WTC11 (cell line): ENCODE measurements around the gene UGT1A4. TPM values are rescaled to one million over a fixed set of nuclear protein-coding genes. Genes with fewer than 3 reads are reported as not detected.

Source experiments
- ATAC-seq: fragments of 200-7000 bp; cut with Tn5 transposase; 2 replicates; pipeline ENCODE4 v1.10.0; 2021; ENCODE audit warnings: mild to moderate bottlenecking, moderate library complexity
- CTCF ChIA-PET: fragments of 300-600 bp; sonication (Branson Sonifier 250); formaldehyde crosslinking; loops from one replicate; lab custom pipeline; 2021; ENCODE audit warnings: antibody characterized with exemption; lab: Charles Lee
- POLR2A ChIA-PET: fragments of 350-600 bp; sonication (Branson Sonifier 250); formaldehyde crosslinking; loops from one replicate; lab custom pipeline; 2021; ENCODE audit warnings: antibody characterized with exemption; lab: Charles Lee
- DNase-seq: peaks from one replicate; pipeline ENCODE4 v3.0.0; 2021; ENCODE audit warnings: low spot score
- H3K27ac Mint-ChIP-seq: 2 replicates; pipeline ENCODE4 v1.8.0; 2021; ENCODE audit warnings: mixed read lengths
- H3K27me3 Mint-ChIP-seq: 2 replicates; pipeline ENCODE4 v1.8.0; 2021; ENCODE audit warnings: low read depth, mild to moderate bottlenecking, moderate library complexity, mixed read lengths
- H3K36me3 Mint-ChIP-seq: 2 replicates; pipeline ENCODE4 v1.8.0; 2021; ENCODE audit warnings: mixed read lengths
- H3K4me1 Mint-ChIP-seq: 2 replicates; pipeline ENCODE4 v1.8.0; 2022; ENCODE audit warnings: mixed read lengths
- H3K4me3 Mint-ChIP-seq: 2 replicates; pipeline ENCODE4 v1.8.0; 2021; ENCODE audit warnings: mild to moderate bottlenecking, moderate library complexity, mixed read lengths
- H3K9me3 Mint-ChIP-seq: 2 replicates; pipeline ENCODE4 v1.8.0; 2021; ENCODE audit warnings: mixed read lengths
- ATF1 ChIP-seq: sonication (generic); formaldehyde crosslinking; IDR thresholded peaks from 2 replicates; pipeline ENCODE4 v1.8.1; 2023; ENCODE audit warnings: mild to moderate bottlenecking, moderate library complexity, missing genetic modification reagents
- ATF6 ChIP-seq: sonication (generic); formaldehyde crosslinking; IDR thresholded peaks from 2 replicates; pipeline ENCODE4 v1.8.1; 2023; ENCODE audit warnings: mild to moderate bottlenecking, missing genetic modification reagents
- CTCF ChIP-seq: fragments of 200-600 bp; IDR thresholded peaks from 2 replicates; pipeline ENCODE4 v1.8.0; 2022; ENCODE audit warnings: antibody characterized with exemption
- FOXP1 ChIP-seq: sonication (generic); formaldehyde crosslinking; IDR thresholded peaks from 2 replicates; pipeline ENCODE4 v1.8.0; 2022; ENCODE audit warnings: missing genetic modification reagents, mild to moderate bottlenecking, moderate library complexity, borderline replicate concordance
- HMGA2 ChIP-seq: fragments of 250-450 bp; sonication (Bioruptor Pico); IDR thresholded peaks from 2 replicates; pipeline ENCODE4 v1.4.0; 2021; ENCODE audit warnings: mild to moderate bottlenecking, moderate library complexity
- IRF1 ChIP-seq: sonication (generic); formaldehyde crosslinking; IDR thresholded peaks from 2 replicates; pipeline ENCODE4 v1.8.0; 2023; ENCODE audit warnings: missing genetic modification reagents
- RELA ChIP-seq: sonication (generic); formaldehyde crosslinking; IDR thresholded peaks from 2 replicates; pipeline ENCODE4 v1.8.1; 2022; ENCODE audit warnings: missing genetic modification reagents, mild to moderate bottlenecking, borderline replicate concordance
- SMAD4 ChIP-seq: sonication (generic); formaldehyde crosslinking; IDR thresholded peaks from 2 replicates; pipeline ENCODE4 v1.8.0; 2022; ENCODE audit warnings: mild to moderate bottlenecking, missing genetic modification reagents
- STAT6 ChIP-seq: sonication (generic); formaldehyde crosslinking; conservative IDR thresholded peaks from 2 replicates; pipeline ENCODE4 v1.8.1; 2023; ENCODE audit warnings: mild to moderate bottlenecking, low read depth, missing genetic modification reagents, moderate library complexity
- TEAD4 ChIP-seq: sonication (generic); formaldehyde crosslinking; IDR thresholded peaks from 2 replicates; pipeline ENCODE4 v1.8.0; 2022; ENCODE audit warnings: mild to moderate bottlenecking, missing genetic modification reagents
- ZMAT4 ChIP-seq: fragments of 250-450 bp; sonication (Bioruptor Pico); IDR thresholded peaks from 2 replicates; pipeline ENCODE4 v1.9.0; 2021; ENCODE audit warnings: mild to moderate bottlenecking
- ZNF138 ChIP-seq: sonication (generic); formaldehyde crosslinking; conservative IDR thresholded peaks from 2 replicates; pipeline ENCODE4 v1.8.1; 2022; ENCODE audit warnings: mild to moderate bottlenecking, moderate library complexity, missing genetic modification reagents
- ZNF416 ChIP-seq: fragments of 250-450 bp; sonication (Bioruptor Pico); IDR thresholded peaks from 2 replicates; pipeline ENCODE4 v1.9.0; 2021; ENCODE audit warnings: mild to moderate bottlenecking, inconsistent platforms
- ZNF532 ChIP-seq: fragments of 250-450 bp; sonication (Bioruptor Pico); IDR thresholded peaks from 2 replicates; pipeline ENCODE4 v1.9.0; 2021; ENCODE audit warnings: mild to moderate bottlenecking, borderline replicate concordance
- total RNA-seq: library from RNA; stranded (reverse); gene quantifications from 3 replicates; pipeline ENCODE4 v1.2.3, GENCODE V29; 2021

UGT1A4 gene
- total RNA-seq, 1 experiment from 2014 or later, result 0.22 TPM

GRCh38 chr2:233764264-233764663 lies 45.7 kb downstream of the UGT1A4 start (continued):
- TF ChIP-seq STAT6 (CRISPR knock-in tag), result no peak
- TF ChIP-seq HMGA2 (CRISPR knock-in tag), result no peak
- TF ChIP-seq ZNF416, result no peak
- TF ChIP-seq CTCF, result no peak
- no peak for TF ChIP-seq ZMAT4 (CRISPR knock-in tag)
- no peak for TF ChIP-seq SMAD4 (CRISPR knock-in tag)

- H3K4me1 Mint-ChIP-seq, result peaks cover 3% of the 10 kb centered on the region
- H3K27ac Mint-ChIP-seq, result no peak overlapping the region
- H3K27me3 Mint-ChIP-seq, result peaks cover 7% of the 10 kb centered on the region; the same call in 1 of the 2 replicates
- ATAC-seq (no peak), DNase-seq (no peak)
- POLR2A ChIA-PET, result no interaction called here
- CTCF ChIA-PET, result no interaction called here
- H3K36me3 Mint-ChIP-seq, result no peaks in the 10 kb centered on the region
- H3K9me3 Mint-ChIP-seq, result peaks cover 12% of the 10 kb centered on the region
- no peak overlapping the region for H3K4me3 Mint-ChIP-seq
- TF ChIP-seq ZNF532 (CRISPR knock-in tag) (no peak), TEAD4 (CRISPR knock-in tag) (no peak), ATF1 (no peak), FOXP1 (CRISPR knock-in tag) (no peak), ATF6 (CRISPR knock-in tag) (no peak), ZNF138 (no peak), RELA (no peak), IRF1 (CRISPR knock-in tag) (no peak)
These were observed 46.2 kb downstream of the UGT1A4 start for GRCh38 chr2:233764761-233765160.
